CD4-positive, alpha-beta T cell treated with Interleukin-2 at 100 ng/mL for 4 hours (primary cell): ENCODE data around the gene AKIRIN2.
"Not testable (repeated sequence)": the region's sequence is repeated elsewhere in the genome, so short reads cannot be mapped to it uniquely, and the experiment has no call there.

Source experiments
- DNase-seq: peaks from one replicate; pipeline ENCODE4 v3.0.0-alpha.2; 2020; ENCODE audit warnings: low spot score

AKIRIN2 gene

DNA sequence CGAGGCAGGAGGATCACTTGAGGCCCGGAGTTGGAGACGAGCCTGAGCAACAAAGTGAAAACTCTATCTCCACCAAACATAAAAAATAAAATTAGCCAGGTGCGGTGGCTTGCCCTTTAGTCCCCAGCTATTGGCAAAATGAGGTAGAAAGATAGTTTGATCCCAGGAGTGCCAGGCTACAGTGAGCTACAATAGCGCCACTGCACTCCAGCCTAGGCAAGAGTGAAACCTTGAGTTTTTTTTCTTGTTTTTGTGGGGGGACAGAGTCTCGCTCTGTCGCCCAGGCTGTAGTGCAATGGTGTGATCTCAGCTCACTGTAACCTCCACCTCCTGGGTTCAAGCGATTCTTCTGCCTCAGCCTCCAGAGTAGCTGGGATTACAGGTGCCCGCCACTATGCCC, 14.1 kb downstream of the AKIRIN2 start:
- not testable (repeated sequence) for DNase-seq

DNA sequence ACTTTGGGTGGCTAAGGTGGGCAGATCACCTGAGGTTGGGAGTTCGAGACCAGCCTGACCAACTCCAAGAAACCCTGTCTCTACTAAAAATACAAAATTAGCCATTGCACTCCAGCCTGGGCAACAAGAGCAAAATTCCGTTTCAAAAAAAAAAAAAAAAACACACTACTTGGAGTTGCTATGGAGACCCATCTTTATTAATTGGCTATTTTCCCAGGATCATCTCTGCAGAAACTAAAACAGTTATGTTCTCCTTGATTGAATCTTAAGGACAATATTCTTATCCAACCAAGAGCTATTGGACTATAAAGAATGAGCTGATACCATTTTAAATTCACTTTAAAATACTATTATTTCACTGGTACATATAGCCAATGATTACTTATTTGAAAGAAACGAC, 14.7 kb downstream of the AKIRIN2 start:
- DNase-seq, result no peak

DNA sequence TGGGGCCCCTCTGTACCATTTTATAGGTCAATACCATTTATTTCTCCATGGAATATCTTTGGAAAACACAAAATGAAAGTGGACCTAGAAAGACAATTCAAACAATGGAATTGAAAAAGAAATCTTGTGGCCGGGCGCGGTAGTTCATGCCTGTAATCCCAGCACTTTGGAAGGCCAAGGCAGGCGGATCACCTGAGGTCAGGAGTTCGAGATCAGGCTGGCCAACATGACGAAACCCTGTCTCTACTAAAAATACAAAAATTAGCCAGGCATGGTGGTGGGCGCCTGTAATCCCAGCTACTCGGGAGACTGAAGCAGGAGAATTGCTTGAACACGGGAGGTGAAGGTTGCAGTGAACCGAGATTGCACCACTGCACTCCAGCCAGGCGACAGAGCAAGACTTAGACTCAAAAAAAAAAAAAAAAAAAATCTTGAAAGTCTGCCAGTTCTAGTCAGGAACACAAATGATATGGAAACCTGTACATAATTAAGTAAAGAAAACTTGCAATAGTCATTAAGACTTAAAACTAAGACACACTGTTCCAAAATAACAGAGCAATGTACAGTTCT, 15.3 kb downstream of the AKIRIN2 start:
- not testable (repeated sequence) for DNase-seq

DNA sequence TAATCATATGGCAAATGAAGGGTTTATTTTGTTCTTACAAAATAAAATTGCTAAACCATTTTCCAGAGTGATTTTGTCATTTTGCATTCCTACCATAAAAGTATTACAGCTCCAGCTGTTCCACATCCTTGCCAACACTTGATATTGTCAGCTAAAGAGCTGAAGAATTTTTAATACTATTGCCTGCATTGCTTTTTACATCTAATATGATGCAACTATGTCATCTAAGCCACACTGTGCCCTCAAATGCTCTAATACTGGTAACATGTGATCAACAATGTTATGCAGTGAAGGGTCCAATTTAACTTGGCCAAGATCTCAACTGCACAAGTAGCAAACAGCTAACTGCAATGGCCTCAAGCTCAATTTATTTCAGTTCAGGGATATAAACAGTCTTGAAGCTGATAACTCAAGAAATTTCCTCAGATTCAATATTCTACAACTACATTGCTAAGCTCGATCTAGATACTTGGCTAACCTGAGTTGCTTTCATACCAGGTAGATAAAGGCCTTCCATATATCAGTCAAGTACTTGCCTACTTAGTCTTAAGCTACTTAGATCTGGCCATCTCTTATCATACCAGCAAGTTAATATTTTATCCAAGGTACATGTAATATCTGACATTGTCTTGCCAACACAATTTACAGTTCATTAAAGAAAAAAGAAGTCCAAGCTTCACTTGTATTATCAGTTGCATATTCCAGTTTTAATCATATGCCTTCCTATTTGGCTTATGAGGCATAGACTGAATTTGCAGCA, 17.0 kb downstream of the AKIRIN2 start:
- no peak for DNase-seq

DNA sequence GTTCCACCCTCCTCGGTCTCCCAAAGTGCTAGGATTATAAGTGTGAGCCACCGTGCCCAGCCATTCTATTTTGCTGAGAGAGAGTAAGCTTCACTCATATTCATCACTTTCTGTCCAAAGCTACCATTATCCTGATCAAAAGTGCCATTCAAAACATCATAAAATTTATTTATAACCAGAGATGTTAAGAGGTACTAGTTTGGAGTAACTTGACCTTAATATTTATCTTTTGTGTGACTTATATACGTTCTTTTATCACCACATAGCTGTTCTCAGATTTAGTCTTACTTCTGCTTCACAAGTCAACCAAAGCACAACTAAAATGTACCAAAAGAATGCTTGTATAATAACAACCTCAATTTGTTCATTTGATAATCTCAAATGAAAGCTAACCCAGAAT, 18.1 kb downstream of the AKIRIN2 start:
- DNase-seq, result no peak

DNA sequence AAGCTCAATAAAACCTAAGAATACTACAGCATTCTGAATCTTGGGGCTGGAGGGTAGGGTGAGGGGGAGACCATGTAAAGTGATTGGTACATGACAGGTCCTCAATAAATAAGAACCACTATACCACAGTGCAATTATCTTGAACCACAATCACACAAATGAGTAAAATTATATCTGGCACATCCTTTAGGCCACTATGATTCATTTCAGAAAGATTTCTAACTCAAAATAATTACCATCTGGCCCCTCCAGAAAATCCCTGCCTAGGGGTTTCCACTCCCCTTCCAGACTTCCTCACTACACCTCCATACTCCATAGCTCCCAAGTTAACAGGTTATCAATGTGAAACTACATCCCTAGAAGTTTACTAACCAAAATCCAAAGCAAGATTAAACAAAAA, 19.7 kb downstream of the AKIRIN2 start:
- peak; percentile 20 for DNase-seq

DNA sequence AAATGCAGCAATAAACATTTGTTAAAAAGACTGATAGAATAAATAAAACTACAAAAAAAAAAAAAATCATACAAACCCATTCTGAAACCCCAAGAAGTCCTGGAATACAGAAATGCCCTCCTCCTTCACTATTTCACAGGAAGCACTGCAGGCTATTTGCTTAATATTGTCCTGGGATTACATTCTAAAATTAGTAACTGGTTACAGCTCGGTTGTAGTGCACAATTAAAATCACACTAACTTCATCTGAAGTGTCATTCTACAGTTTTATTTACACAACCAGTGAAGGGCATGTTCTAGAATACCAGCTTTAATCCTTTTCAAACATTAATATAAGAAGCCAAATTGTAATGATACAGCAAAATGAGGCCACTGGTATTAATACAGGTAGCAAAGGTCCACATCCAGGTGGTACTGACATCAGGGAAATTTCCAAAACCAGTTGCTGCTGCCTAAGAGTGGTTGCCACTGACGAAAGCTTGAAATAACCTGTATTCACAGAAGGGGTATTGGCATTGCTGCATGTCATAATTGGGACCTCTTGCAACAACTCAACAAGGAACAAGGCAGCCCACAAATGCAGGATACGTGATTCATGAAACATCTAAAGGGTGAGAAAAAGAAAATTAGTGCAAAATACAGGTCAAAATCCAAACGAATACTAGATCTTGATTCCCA, 26.9 kb downstream of the AKIRIN2 start:
- DNase-seq, result no peak

DNA sequence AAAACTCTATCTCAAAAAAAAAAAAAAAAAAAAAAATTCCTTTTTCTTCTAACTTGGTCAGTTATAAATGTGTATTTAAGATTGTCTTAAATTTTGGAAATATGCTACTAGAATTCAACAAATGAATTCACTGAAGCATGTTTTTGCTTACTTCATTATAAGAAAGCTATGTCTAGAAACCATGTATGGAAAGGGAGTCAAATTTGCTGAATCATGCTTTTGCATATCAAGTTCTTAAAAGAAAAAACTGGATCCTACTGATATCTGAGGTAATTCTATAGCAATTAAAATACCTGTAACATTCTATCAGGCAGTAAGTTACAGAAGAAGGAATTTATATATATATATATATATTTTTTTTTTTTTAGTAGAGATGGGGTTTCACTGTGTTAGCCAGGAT, 27.7 kb downstream of the AKIRIN2 start:
- no peak for DNase-seq

DNA sequence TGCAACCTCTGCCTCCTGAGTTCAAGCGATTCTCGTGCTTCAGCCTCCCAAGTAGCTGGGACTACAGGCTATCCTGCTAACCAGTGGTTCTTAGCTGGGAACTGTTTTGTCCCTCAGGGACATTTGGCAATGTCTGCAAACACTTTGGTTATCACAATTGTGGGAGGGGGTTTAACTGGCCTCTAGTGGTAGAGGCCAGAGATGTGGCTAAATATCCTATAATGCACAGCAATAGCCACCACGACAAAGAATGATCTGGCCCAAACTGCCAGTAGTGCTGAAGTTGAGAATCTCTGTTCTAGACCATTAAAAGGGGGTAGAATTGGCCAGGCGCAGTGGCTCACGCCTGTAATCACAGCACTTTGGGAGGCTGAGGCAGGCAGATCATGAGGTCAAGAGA, 28.8 kb downstream of the AKIRIN2 start:
- DNase-seq, result no peak

DNA sequence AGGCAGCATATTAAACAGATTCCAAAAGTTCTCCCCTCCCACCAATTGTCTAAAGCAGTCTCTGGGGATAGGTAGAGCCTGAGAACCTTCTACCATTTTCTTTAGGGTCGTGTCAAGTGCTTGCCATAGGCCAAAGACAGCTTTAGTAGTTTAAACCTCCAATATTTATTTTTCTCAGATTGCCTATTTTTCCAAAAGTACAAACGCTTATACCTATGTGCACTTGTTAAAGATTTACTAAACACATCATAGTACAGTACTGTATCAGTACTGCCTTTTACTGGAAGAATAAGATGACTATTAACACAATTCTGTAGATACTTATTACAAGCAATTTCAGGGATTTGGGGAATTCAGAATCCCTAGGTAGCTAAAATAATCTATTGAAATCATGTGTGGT, 29.4 kb downstream of the AKIRIN2 start:
- no peak for DNase-seq

DNA sequence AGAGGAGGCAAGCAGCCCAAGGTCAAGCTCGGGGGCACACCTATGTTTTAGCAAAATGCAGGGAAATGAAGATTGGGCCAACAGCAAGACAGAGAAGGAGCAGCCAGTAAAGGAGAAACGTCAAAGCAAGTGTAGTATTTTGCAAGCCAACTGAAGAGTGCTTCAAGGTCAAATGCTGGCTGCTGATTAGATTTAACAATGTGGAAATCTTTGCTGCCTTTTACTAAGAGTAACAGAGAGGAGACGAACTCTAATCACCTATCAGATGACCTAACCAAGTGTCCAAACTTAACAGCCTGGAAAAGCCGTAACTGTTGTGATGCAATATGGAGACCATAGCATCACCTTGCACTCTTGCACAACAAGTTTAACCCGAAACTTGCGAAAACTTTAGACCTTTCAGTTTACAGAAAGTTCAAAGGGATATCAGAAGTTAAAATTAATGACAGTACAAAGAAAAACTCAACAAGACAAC, 30.4 kb downstream of the AKIRIN2 start:
- DNase-seq, result no peak

DNA sequence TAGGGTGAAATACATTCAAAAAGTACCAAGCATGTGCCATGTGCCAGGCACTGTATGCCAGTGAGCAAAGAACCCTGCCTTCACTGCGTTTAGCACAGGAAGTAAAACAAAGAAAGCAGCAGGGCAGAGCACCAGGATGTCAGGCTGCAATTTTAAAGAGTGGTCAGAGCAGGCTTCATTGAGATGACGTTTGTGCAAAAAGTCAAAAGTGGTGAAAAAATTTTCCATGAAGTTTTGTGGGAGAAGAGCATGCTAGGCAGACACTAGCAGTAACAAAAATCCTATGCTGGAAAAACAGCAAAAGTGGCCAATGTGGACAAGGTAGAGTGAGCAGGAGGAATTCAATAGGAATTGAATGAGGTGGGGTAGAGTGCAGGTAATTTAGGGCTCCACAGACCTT, 31.3 kb downstream of the AKIRIN2 start:
- DNase-seq, result no peak

DNA sequence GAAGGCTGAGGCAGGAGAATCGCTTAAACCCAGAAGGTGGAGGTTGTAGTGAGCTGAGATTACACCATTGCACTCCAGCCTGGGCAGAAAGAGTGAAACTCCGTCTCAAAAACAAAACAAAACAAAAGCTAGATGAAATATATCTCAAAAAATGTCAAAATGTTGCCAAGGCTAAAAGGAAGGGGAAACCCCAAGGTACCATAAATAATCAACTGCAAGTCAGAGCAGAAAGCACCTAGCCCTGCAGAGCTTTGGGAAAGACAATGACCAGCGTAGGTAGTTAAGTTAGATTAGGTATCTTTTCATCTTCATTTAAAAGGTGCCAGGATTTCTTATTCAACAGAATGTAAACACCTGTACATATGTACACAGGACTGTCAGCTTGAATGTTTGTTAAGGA, 33.0 kb downstream of the AKIRIN2 start:
- no peak for DNase-seq

DNA sequence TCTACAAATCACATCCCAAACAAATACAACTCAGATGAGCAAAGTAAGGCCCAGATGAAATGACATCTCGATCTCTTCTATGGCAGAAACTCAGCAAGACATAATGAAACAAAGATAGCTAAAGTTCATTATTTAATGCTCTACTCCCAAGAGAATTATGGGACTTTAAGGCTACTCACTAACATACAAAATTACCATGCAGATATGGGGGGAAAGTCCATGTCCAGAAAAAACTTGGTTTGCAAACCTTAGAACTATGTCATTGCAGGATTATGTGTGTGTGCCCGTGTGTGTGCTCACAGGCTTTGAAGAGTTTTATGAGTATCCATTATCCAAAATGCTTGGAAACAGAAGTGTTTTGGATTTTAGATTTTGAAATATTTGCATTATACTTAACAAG, 34.0 kb downstream of the AKIRIN2 start:
- no peak for DNase-seq

DNA sequence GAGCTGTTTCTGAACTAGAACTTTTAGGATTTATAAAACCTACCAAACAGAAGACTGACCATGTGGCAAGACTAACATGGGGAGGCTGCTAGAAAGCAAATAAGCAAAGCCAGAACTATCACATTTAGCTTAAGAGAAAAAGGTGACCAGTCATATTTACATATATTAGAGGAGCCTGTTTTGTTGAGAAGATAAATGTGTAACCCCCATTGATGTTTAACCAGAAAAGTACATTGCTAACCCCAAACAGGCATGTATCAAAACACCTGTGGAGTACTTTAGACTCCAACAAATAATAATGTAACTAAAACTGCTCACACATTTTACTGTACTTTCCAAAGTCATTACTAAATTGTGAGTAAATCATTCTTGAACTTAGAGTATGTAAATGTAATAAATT, 35.0 kb downstream of the AKIRIN2 start:
- DNase-seq, result no peak

DNA sequence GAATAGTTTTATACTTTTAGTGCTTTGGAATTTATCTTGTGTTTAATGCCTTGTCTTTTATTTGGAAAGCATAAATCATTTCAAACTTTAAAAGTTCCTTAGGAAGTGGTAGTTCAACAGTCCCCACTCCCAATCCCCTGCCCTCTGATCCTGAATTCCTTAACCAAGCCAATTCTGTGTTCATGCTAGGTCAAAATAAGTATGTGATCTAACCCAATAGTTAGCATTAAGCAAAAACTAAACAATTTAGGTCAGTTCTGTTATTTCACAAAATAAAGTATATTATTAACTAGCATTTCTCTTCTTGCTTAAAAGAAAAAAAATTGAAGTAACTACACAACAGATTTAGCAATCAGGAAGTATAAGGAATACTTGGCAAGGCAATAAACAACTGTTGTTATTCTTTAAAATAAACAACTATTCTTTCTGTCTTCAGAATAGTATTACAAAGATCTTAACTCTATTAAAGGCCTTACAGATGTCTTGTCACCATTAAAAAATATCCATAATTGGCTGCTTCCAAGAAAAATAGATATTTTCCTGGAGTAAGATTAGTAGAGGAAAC, 37.0 kb downstream of the AKIRIN2 start:
- no peak for DNase-seq

DNA sequence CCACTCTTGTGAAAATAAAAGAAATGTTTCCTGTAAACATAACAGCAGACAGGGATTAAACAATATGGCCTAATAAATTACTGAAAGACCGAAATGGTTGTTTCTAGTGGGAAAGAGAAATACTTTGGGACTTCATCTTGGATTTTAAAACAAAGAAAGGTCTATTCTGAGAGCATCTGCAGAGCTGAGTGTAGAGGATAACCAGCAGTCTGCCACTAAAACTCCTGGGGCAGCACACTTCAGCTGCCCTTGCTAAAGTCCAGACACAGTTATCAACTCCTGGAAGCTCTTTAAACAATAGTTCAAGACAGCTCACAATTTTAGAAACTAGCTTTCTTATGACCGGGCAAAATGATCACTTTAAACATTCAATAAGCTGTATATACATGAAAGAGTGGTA, 38.6 kb downstream of the AKIRIN2 start:
- DNase-seq, result no peak

DNA sequence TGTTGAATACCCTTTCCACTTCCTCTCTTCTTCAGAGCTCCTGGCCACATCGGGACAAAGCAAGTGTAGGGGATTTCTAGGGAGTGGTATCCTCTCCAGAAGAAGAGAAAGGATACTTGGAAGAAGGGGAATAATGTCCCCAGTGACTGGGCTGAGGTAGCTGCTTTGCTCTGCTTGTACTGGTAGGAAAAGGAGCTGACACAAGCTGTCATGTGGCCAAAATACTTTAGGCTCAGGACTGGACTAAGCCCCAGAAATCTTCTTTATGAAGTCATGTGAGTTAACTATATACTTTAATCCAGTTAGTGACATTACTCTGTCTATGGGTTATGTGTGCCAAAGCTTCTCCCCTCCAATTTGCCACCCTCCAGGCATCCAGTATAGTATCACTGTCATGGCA, 40.5 kb downstream of the AKIRIN2 start:
- DNase-seq, result no peak

DNA sequence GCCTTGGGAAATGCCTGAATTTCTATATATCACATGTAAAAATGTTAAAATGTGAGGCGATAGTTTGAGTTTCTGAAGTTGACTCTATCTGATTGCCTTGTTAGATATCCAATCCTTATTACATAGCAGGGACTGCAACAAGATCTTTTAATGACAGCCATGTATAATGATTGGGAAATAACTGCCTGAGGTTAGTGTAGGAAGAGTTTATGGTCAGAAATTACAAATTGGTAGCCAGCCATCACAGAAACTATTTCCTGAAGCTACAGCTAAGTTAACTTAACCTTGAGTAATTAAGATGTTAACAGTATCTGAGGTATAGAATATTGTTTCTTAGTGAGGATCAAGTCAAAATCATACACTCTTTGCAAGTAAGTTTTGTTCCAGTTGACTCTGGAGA, 41.0 kb downstream of the AKIRIN2 start:
- no peak for DNase-seq

DNA sequence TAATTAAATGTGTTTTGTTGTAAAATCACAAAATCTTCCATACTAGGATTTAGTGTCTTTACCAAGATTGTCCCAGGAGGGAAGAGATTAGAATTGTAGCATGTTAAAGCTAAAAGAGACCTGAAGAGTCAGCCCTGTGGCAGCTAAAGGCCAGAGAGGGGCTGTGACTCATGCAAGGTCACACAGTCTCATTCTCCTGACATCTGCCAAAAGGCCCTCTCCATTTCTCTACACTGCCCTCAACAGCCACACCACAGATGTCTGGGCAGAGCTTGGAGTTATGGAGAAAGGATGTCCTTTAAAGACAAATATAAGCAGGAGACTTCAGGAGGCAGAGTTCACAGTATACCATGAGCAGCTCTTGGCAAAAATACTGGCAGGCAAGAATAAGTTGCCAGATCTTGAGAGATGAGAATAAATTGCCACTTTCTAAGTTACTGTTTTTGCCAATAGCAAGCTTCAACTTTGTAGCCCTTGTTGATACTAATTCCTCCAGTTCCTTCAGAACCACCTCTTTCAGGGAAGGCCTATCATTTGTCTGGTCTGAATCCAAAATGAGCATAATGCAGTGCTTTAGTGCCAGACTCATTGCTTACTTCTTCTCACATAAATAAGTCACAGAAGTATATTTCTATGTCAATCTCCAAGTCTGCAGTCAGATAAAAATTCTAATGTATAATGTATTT, 41.7 kb downstream of the AKIRIN2 start:
- DNase-seq, result no peak

DNA sequence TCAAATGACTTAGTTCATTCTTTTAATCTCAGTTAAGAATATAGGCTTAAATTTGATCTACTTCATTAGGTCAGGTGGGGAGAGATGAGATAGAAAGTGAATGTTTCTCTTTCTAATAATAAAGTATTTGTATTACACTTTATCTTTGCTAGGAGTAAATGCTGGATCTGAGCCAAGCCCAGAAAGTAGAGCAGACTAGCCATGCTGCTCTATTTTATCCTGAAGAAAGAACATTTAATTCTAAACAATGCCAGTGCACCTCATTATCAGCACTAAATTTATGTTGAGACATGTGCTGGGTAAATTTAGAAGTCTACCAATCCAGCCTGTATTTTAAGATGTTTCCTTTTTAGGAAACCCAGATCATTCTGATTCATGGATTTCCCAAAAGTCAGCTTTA, 43.5 kb downstream of the AKIRIN2 start:
- DNase-seq, result no peak

DNA sequence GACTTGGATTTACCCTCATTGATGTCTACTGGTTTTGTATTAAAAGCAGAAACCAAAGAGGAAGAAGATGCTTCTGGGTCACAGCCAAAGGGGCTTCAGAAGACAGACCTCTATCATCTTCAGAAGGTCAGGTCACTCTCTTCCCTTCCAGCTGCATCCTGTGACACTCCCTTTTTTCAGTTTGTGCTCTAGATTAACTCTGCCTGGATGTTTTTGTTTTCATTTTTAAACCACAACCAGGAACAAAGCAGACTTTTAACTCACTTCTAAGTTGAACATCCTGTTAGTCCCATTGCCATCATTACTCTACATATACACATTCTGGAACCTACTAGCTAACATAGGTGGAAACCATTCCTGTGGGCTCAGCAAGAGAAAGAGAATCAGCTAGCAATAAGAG, 45.2 kb downstream of the AKIRIN2 start:
- peak; percentile 13 for DNase-seq

DNA sequence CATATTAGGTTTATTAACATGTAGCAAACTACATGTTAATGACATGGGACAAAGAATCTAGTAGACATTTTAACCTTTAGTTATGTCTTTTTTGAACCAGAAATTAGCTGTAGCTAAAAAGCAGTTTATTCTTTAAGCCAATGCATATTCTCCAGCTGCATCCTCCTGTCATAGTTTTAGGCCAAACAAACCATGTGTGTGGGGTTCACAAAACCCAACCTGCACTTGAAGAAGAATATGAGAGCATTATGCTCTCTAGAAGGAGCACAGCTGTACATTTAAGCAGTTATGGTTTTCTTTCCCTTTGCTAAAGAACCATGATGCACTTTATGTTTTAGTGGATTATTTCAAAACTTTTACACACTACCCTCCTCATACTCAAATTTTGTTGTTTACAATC, 46.2 kb downstream of the AKIRIN2 start:
- no peak for DNase-seq
